Measurements from ENCODE around the gene STK38. TPM values are rescaled to one million over a fixed set of nuclear protein-coding genes. Genes with fewer than 3 reads are reported as not detected.

Gene STK38
- total RNA-seq, 1 donor from 2014 or later, result 65.1 TPM

DNA sequence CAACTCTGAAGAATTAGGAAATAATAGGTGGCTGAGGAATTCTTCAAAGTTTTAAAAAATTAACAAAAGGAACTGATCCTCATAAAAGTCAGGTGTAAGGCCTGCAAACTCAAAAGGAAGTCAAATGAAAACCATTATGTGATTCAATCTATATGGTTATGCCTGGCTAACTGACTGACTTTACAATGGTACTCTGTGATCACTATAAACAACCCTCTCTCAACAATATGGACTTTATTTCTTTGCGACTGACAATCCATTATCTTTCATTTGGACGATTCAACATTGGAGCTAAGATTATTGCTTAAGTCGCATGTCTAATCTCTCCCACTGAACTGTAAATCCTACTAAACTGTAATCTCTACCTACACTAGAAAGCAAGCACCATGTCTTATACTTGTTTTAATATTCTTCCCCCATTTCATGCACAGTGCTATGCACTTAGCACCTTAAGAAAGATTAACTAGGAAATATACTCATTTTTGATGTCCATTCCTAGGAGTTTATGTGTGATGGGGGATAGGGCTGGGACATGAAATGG lies 1.4 kb downstream of the STK38 start:
- TF ChIP-seq, protein P1, sequence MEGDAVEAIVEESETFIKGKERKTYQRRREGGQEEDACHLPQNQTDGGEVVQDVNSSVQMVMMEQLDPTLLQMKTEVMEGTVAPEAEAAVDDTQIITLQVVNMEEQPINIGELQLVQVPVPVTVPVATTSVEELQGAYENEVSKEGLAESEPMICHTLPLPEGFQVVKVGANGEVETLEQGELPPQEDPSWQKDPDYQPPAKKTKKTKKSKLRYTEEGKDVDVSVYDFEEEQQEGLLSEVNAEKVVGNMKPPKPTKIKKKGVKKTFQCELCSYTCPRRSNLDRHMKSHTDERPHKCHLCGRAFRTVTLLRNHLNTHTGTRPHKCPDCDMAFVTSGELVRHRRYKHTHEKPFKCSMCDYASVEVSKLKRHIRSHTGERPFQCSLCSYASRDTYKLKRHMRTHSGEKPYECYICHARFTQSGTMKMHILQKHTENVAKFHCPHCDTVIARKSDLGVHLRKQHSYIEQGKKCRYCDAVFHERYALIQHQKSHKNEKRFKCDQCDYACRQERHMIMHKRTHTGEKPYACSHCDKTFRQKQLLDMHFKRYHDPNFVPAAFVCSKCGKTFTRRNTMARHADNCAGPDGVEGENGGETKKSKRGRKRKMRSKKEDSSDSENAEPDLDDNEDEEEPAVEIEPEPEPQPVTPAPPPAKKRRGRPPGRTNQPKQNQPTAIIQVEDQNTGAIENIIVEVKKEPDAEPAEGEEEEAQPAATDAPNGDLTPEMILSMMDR (IDR thresholded peaks at IDR 0.05), result no peak
- peak overlapping the region; percentile 92 for H3K4me3 Mint-ChIP-seq (ENCODE audit: unreplicated experiment)
- H3K4me1 Mint-ChIP-seq (ENCODE audit: low read depth), result peaks cover 43% of the 10 kb centered on the region
- peaks cover 2% of the 10 kb centered on the region for H3K36me3 Mint-ChIP-seq (ENCODE audit: low read depth)
- H3K27ac Mint-ChIP-seq (ENCODE audit: unreplicated experiment), result peak overlapping the region; percentile 95
- DNase-seq (ENCODE audit: low spot score), result no peak
- H3K27me3 Mint-ChIP-seq (ENCODE audit: low read depth), result no peaks in the 10 kb centered on the region
- H3K9me3 Mint-ChIP-seq (ENCODE audit: low read depth), result no peaks in the 10 kb centered on the region

DNA sequence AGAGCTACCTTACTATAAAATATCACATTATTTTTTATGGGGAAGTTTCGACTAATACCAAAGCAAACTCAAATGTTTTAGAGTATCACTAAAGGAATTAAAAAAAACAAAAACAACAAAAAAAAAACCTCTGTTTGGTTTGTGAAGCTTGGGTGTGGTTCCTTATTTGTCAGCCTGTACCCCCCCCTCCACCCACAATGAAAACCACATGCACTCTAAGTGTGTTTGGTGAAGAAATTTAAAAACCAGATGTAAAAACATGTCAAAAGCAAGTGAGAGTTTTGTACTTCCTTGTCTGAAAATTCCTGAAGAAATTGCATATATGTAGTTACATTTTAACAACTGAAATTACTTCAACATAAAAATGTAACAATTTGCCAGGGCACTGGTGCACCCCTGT lies 3.1 kb downstream of the STK38 start:
- no peak for DNase-seq (ENCODE audit: low spot score)
- peaks cover 3% of the 10 kb centered on the region for H3K36me3 Mint-ChIP-seq (ENCODE audit: low read depth)
- no peaks in the 10 kb centered on the region for H3K27me3 Mint-ChIP-seq (ENCODE audit: low read depth)
- H3K27ac Mint-ChIP-seq (ENCODE audit: unreplicated experiment), result peak overlapping the region; percentile 61
- H3K4me1 Mint-ChIP-seq (ENCODE audit: low read depth), result peaks cover 45% of the 10 kb centered on the region
- H3K9me3 Mint-ChIP-seq (ENCODE audit: low read depth), result no peaks in the 10 kb centered on the region
- H3K4me3 Mint-ChIP-seq (ENCODE audit: unreplicated experiment), result peak overlapping the region; percentile 47
- TF ChIP-seq, protein P1 (IDR thresholded peaks at IDR 0.05), result no peak

DNA sequence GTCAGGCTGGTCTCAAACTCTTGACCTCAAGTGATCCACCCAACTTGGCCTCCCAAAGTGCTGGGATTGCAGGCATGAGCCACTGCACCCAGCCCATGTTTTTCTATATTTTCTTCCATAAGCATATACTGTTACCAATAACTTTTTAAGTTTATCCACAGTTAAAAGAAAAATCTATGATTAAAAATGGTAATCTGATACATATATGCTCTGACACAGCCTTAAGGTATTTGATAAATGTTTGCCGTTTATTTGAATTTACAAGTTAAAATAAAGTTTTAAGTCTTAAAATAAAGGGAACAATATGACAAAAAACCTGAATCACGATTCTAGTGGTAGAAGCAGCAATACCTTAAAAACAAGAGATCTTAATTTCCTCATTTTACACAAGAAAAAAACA lies 5.2 kb downstream of the STK38 start:
- H3K27ac Mint-ChIP-seq (ENCODE audit: unreplicated experiment), result no peak overlapping the region
- H3K4me1 Mint-ChIP-seq (ENCODE audit: low read depth), result peaks cover 45% of the 10 kb centered on the region
- TF ChIP-seq, protein P1 (IDR thresholded peaks at IDR 0.05), result no peak
- peaks cover 8% of the 10 kb centered on the region for H3K36me3 Mint-ChIP-seq (ENCODE audit: low read depth)
- no peak overlapping the region for H3K4me3 Mint-ChIP-seq (ENCODE audit: unreplicated experiment)
- DNase-seq (ENCODE audit: low spot score), result no peak
- H3K27me3 Mint-ChIP-seq (ENCODE audit: low read depth), result no peaks in the 10 kb centered on the region
- no peaks in the 10 kb centered on the region for H3K9me3 Mint-ChIP-seq (ENCODE audit: low read depth)

DNA sequence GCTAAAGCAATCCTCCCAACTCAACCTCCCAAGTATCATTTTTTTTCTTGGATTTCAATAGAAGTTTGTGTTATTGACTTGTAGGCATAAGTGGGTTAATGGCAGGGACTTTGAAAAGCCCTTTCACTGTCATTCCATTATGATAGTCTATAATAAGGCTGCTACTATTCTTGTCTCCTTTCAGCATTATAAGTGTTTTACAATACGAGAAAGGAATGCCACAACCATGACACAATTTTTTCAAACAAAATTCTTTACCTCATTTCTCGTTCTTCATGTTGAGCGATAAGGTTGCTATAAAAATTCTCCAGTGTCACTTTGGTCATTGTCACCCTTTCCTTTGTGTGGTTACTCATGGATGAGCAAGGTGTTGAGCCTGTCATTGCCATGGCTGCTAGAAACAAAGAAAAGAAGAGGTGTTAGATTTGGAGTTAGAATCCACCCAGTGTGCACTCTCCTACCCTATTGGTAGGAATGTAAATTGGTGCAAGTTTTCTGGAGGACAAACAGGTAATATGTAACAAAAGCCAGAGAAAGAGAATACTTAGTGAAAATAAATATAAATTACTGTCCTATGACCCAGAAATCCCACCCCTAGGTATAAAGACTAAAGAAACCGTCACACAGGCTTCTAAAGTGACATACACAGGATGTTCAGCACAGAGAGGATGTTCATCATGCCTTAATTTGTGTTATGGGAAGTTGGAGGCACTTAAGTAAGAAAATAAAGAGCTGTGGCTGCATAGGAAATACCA lies 7.3 kb downstream of the STK38 start:
- H3K27ac Mint-ChIP-seq (ENCODE audit: unreplicated experiment), result no peak overlapping the region
- no peaks in the 10 kb centered on the region for H3K27me3 Mint-ChIP-seq (ENCODE audit: low read depth)
- TF ChIP-seq, protein P1 (IDR thresholded peaks at IDR 0.05), result peak; percentile 37
- peaks cover 17% of the 10 kb centered on the region for H3K36me3 Mint-ChIP-seq (ENCODE audit: low read depth)
- DNase-seq (ENCODE audit: low spot score), result no peak
- H3K9me3 Mint-ChIP-seq (ENCODE audit: low read depth), result no peaks in the 10 kb centered on the region
- H3K4me3 Mint-ChIP-seq (ENCODE audit: unreplicated experiment), result no peak overlapping the region
- peaks cover 38% of the 10 kb centered on the region for H3K4me1 Mint-ChIP-seq (ENCODE audit: low read depth)

DNA sequence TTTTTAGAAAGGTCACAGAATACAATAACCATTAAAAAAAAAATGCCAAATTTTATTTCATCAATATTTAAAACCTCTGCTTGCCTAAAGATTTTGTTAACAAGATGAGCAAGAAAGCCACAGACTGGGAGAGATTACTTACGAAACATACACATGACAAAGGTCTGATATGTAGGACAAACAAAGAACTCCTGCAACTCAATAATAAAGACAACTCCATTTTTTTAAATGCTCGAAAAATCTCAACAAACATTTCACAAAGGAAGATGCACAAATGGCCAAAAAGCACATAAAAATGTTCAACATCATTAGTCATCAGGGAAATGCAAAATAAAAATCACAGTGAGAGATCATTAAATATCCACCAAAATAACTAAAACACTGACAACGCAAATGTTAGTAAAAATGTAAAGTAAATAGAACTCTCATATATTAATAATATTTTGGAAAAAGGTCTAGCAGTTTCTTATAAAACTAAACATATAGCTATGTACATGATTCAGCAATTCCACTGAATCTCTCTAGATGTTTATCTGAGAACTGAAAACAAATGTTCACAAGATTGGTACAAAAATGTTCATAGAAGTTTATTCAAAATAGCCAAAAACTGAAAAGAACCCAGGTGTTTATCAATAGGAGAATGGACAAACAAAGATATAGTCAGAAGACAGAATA lies 10.3 kb downstream of the STK38 start:
- no peak overlapping the region for H3K4me3 Mint-ChIP-seq (ENCODE audit: unreplicated experiment)
- H3K27me3 Mint-ChIP-seq (ENCODE audit: low read depth), result no peaks in the 10 kb centered on the region
- peaks cover 30% of the 10 kb centered on the region for H3K4me1 Mint-ChIP-seq (ENCODE audit: low read depth)
- H3K36me3 Mint-ChIP-seq (ENCODE audit: low read depth), result peaks cover 19% of the 10 kb centered on the region
- no peaks in the 10 kb centered on the region for H3K9me3 Mint-ChIP-seq (ENCODE audit: low read depth)
- H3K27ac Mint-ChIP-seq (ENCODE audit: unreplicated experiment), result peak overlapping the region; percentile 69
- TF ChIP-seq, protein P1 (IDR thresholded peaks at IDR 0.05), result no peak
- no peak for DNase-seq (ENCODE audit: low spot score)
